HepG2 (cell line): ENCODE measurements around the gene SPRR5. TPM values are rescaled to one million over a fixed set of nuclear protein-coding genes. Genes with fewer than 3 reads are reported as not detected.

Source experiments
- ATAC-seq: fragments of 200-7000 bp; cut with Tn5 transposase; 3 replicates; pipeline ENCODE4 v1.9.1; 2020; ENCODE audit warnings: mild to moderate bottlenecking, moderate library complexity
- BruUV-seq: library from RNA; stranded (reverse); fragments of 400-500 nt; replicated peaks from 2 replicates; lab custom pipeline; 2021; lab: Mats Ljungman, UMichigan
- CTCF ChIA-PET: fragments of 300-600 bp; formaldehyde crosslinking; extraction: SDS; loops from one replicate; lab custom pipeline; 2021; ENCODE audit warnings: low total read pairs, inconsistent platforms, low intra/inter-chr PET ratio; lab: Yijun Ruan, JAX
- POLR2A ChIA-PET: fragments of 350-600 bp; sonication (Branson Sonifier 250); formaldehyde crosslinking; loops from one replicate; lab custom pipeline; 2020; ENCODE audit warnings: antibody characterized with exemption, inconsistent platforms; lab: Yijun Ruan, JAX
- DNase-seq: peaks from one replicate; pipeline ENCODE4 v3.0.0-alpha.2; 2015; ENCODE audit warnings: low spot score
- FAIRE-seq: peaks from 3 replicates; lab custom pipeline; 2011; peaks lifted over from hg19 to GRCh38; lab: Jason Lieb, UNC
- H2AFZ ChIP-seq: one replicate; pipeline ENCODE4 v1.6.1; 2011; ENCODE audit warnings: low read length, inconsistent platforms
- H3K27ac ChIP-seq: fragments of 300-600 bp; 3 replicates; pipeline ENCODE4 v1.8.0; 2011; ENCODE audit warnings: mixed run types, mild to moderate bottlenecking, mixed read lengths, low read length, inconsistent platforms; ENCODE audit not compliant: insufficient read depth; ENCODE audit errors: extremely low read length
- H3K27me3 ChIP-seq, 2 experiments: fragments of 200-600 bp in 1 of 2; 2 replicates in 1 of 2; 3 replicates in 1 of 2; pipeline versions ENCODE4 v1.6.0 to v1.8.0; 2011; ENCODE audit warnings: low read length in 2 of 2, mild to moderate bottlenecking in 2 of 2, moderate library complexity in 2 of 2, inconsistent platforms in 1 of 2; ENCODE audit not compliant: insufficient read depth in 2 of 2, control insufficient read depth in 1 of 2
- H3K36me3 ChIP-seq, 2 experiments: fragments of 200-600 bp in 1 of 2; replicated peaks in 1 of 2; 2 replicates in 1 of 2; 3 replicates in 1 of 2; pipeline versions ENCODE4 v1.5.1 to v1.8.0; 2011; ENCODE audit warnings: low read length in 2 of 2, inconsistent platforms in 1 of 2; ENCODE audit not compliant: insufficient read depth in 2 of 2, control insufficient read depth in 1 of 2
- H3K4me1 ChIP-seq: 2 replicates; pipeline ENCODE4 v1.5.1; 2012; ENCODE audit warnings: low read length, inconsistent platforms; ENCODE audit not compliant: insufficient read depth
- H3K4me2 ChIP-seq: 2 replicates; pipeline ENCODE4 v1.6.0; 2011; ENCODE audit warnings: low read depth, low read length, inconsistent platforms
- H3K4me3 ChIP-seq, 3 experiments: fragments of 200-600 bp in 1 of 3; sonication (generic), shearing (Covaris generic) in 1 of 3; replicated peaks in 1 of 3; 2 replicates each; pipeline ENCODE4 v1.5.1; 2011 to 2016; ENCODE audit warnings: low read length in 3 of 3, inconsistent platforms in 2 of 3, low read depth in 2 of 3, mild to moderate bottlenecking in 2 of 3, control low read depth in 1 of 3, mixed read lengths in 1 of 3; ENCODE audit not compliant: insufficient read depth in 1 of 3
- H3K79me2 ChIP-seq: one replicate; pipeline ENCODE4 v1.6.1; 2011; ENCODE audit warnings: low read length, inconsistent platforms; ENCODE audit not compliant: insufficient read depth
- H3K9ac ChIP-seq: 2 replicates; pipeline ENCODE4 v1.6.0; 2011; ENCODE audit warnings: mild to moderate bottlenecking, low read depth, low read length, inconsistent platforms; ENCODE audit not compliant: insufficient read depth
- H3K9me3 ChIP-seq: 2 replicates; pipeline ENCODE4 v1.5.1; 2012; ENCODE audit warnings: mild to moderate bottlenecking, low read length
- H4K20me1 ChIP-seq: 2 replicates; pipeline ENCODE4 v1.6.0; 2011; ENCODE audit warnings: inconsistent platforms, mild to moderate bottlenecking, low read length, moderate library complexity; ENCODE audit not compliant: insufficient read depth
- GMEB2 ChIP-seq: IDR thresholded peaks from 2 replicates; pipeline ENCODE4 v1.6.1; 2016; ENCODE audit warnings: missing biosample characterization, missing genetic modification reagents, low read depth
- PBX3 ChIP-seq: sonication (generic); formaldehyde crosslinking; IDR thresholded peaks from 2 replicates; pipeline ENCODE4 v1.8.1; 2023; ENCODE audit warnings: missing genetic modification reagents, inconsistent platforms, borderline replicate concordance
- PHF5A ChIP-seq: IDR thresholded peaks from one replicate; pipeline ENCODE4 v1.6.1; 2018; ENCODE audit warnings: low read depth, missing genetic modification reagents; ENCODE audit not compliant: unreplicated experiment
- POGZ ChIP-seq: sonication (generic); formaldehyde crosslinking; IDR thresholded peaks from 2 replicates; pipeline ENCODE4 v1.4.0; 2020; ENCODE audit warnings: mild to moderate bottlenecking, missing genetic modification reagents
- THAP11 ChIP-seq: IDR thresholded peaks from 2 replicates; pipeline ENCODE4 v1.6.1; 2016; ENCODE audit warnings: missing biosample characterization, missing genetic modification reagents
- ZFY ChIP-seq: sonication (generic); formaldehyde crosslinking; IDR thresholded peaks from 2 replicates; pipeline ENCODE4 v1.4.0; 2020; ENCODE audit warnings: missing genetic modification reagents
- ZNF142 ChIP-seq: sonication (generic); formaldehyde crosslinking; IDR thresholded peaks from 2 replicates; pipeline ENCODE4 v1.4.0; 2020; ENCODE audit warnings: missing genetic modification reagents
- ZNF205 ChIP-seq: IDR thresholded peaks from 2 replicates; pipeline ENCODE4 v1.6.1; 2018; ENCODE audit warnings: missing biosample characterization, missing genetic modification reagents
- ZNF383 ChIP-seq: sonication (generic); formaldehyde crosslinking; IDR thresholded peaks from 2 replicates; pipeline ENCODE4 v1.4.0; 2020; ENCODE audit warnings: missing genetic modification reagents, mild to moderate bottlenecking, borderline replicate concordance
- ZNF557 ChIP-seq: sonication (generic); formaldehyde crosslinking; IDR thresholded peaks from 2 replicates; pipeline ENCODE4 v1.4.0; 2020; ENCODE audit warnings: missing genetic modification reagents
- WGBS: methylation state at CpG from one replicate; pipeline ENCODE4 v1.1.6; 2017; ENCODE audit warnings: low lambda C conversion rate; 5-methylcytosine and 5-hydroxymethylcytosine counted together
- in situ Hi-C: cut with HindIII; loops from 2 replicates; pipeline ENCODE4 v1.10.0; 2017; ENCODE audit warnings: low pct_unique_long_range_greater_than_20kb; ENCODE audit not compliant: extremely low pct_ligation_motif_present
- intact Hi-C: fragments of 100-400 bp; cut with micrococcal nuclease; formaldehyde crosslinking; loops from one replicate; pipeline ENCODE4 v1.10.0; 2022; ENCODE audit not compliant: unreplicated experiment
- polyA plus RNA-seq, 8 experiments: library from polyadenylated mRNA; depleted of rRNA in 3 of 8; stranded (reverse) in 7 of 8; unstranded in 1 of 8; fragments of >200 nt; fragmentation: Illumina TruSeq in 4 of 8; extraction: Trizol in 4 of 8; gene quantifications; 2 replicates each; pipeline versions ENCODE4 v1.2.1 to v1.2.3, GENCODE V29; 2011 to 2016; ENCODE audit warnings: low read depth in 4 of 8, missing spikeins in 1 of 8, mixed read lengths in 1 of 8; ENCODE audit not compliant: insufficient read depth in 1 of 8
- total RNA-seq, 5 experiments: library from RNA; depleted of rRNA; stranded (reverse); fragments of >200 nt; fragmentation: Illumina TruSeq; extraction: Trizol; gene quantifications; 2 replicates each; pipeline ENCODE4 v1.2.3, GENCODE V29; 2016; ENCODE audit warnings: low read depth in 1 of 5

Gene SPRR5
- total and polyA plus RNA-seq, 2 of the 13 experiments (the other 11 are each of a cell fraction or from before 2014, with no cell fraction given) = not detected

- TF ChIP-seq GMEB2 (CRISPR knock-in tag) (no peak), PHF5A (CRISPR knock-in tag) (no peak), POGZ (CRISPR knock-in tag) (no peak)
Observed at GRCh38 chr1:152946651-152947256, at the start of gene SPRR5 (continued).

- H4K20me1 ChIP-seq = no peaks in the 10 kb centered on the region
- FAIRE-seq = no peak
- CTCF ChIA-PET = no interaction called here
- no peaks in the 10 kb centered on the region for H3K36me3 ChIP-seq
- intact Hi-C loops = loop anchor here (10.0 kb wide), 1 partner anchor 56 kb away; no protein-coding TSS in a partner anchor
- no peak for DNase-seq
- H3K4me2 ChIP-seq = no peak overlapping the region
- POLR2A ChIA-PET = no interaction called here
- no peaks in the 10 kb centered on the region for H3K9me3 ChIP-seq
- BruUV-seq = no TSS peak
- H3K27me3 ChIP-seq = peaks cover 0 to 7% of the 10 kb centered on the region in 2 experiments; a peak in 1 of 5 replicates
- no peaks in the 10 kb centered on the region for H3K79me2 ChIP-seq
- H3K4me3 ChIP-seq = no peak overlapping the region
- TF ChIP-seq ZNF383 (CRISPR knock-in tag) (no peak), PBX3 (CRISPR knock-in tag) (no peak), ZFY (CRISPR knock-in tag) (no peak), ZNF205 (CRISPR knock-in tag) (no peak), ZNF142 (CRISPR knock-in tag) (no peak), ZNF557 (CRISPR knock-in tag) (no peak), THAP11 (CRISPR knock-in tag) (no peak)
- TF ChIP-seq, all 625 proteins: peak for 0
- in situ Hi-C loops = no loop called here
- Histone ChIP-seq H3K4me1 (no peaks in the 10 kb centered on the region), H2AFZ (no peak overlapping the region), H3K9ac (no peak overlapping the region), H3K27ac (no peak overlapping the region)
- 27% methylated on average over 4 of the region's 4 CpGs for WGBS
- no peak for ATAC-seq
Observed at GRCh38 chr1:152899027-152899426, 48.0 kb upstream of the SPRR5 start.
